NB4 (cell line): Measurements from ENCODE around the gene RGS6.

Experiments
- DNase-seq: peaks from one replicate; pipeline ENCODE4 v3.0.0; 2010; ENCODE audit warnings: low read depth
- H3K4me3 ChIP-seq: one replicate; pipeline ENCODE4 v1.5.1; 2011; ENCODE audit warnings: mild to moderate bottlenecking, low read depth, low read length, moderate library complexity
- CTCF ChIP-seq: IDR thresholded peaks from one replicate; pipeline ENCODE4 v1.5.1; 2012; ENCODE audit warnings: low read depth, low read length
- MAX ChIP-seq: IDR thresholded peaks from 2 replicates; pipeline ENCODE4 v1.6.1; 2011; ENCODE audit warnings: low read depth, low read length
- MYC ChIP-seq: IDR thresholded peaks from 2 replicates; pipeline ENCODE4 v1.6.1; 2011; ENCODE audit warnings: low read depth, low read length
- POLR2A ChIP-seq: IDR thresholded peaks from 2 replicates; pipeline ENCODE4 v1.6.1; 2011; ENCODE audit warnings: mild to moderate bottlenecking; ENCODE audit not compliant: insufficient read length; ENCODE audit errors: extremely low read depth

RGS6 gene

DNA sequence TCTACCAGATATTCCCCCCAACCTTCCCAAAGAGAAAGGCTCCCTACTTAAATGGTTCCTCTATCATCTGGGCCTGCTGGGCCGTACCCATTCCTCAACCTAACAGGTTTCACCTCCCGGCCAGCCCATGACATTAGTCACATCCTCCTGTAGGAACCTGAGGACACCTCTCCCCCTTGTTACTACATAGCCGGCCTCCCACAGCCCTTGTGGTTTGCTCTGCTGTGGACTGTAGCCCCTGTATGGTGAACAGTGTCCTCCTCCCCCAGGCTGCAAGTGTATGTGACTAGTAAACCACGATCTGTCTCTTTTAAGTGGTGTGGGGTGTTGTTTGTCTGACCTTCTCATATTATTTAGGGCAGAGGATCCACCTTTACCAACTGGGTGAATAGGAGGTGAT, 371.7 kb downstream of the RGS6 start:
- no peak for TF ChIP-seq POLR2A
- no peak for TF ChIP-seq CTCF
- no peak for TF ChIP-seq MYC
- TF ChIP-seq MAX = no peak
- H3K4me3 ChIP-seq = no peak overlapping the region
- DNase-seq = peak; percentile 3

- no peak for TF ChIP-seq MYC
- TF ChIP-seq POLR2A = no peak
- no peak for TF ChIP-seq MAX
- no peak for TF ChIP-seq CTCF
- no peak overlapping the region for H3K4me3 ChIP-seq
- DNase-seq = no peak
Measured at GRCh38 chr14:72305561-72305960, 373.3 kb downstream of the RGS6 start.

DNA sequence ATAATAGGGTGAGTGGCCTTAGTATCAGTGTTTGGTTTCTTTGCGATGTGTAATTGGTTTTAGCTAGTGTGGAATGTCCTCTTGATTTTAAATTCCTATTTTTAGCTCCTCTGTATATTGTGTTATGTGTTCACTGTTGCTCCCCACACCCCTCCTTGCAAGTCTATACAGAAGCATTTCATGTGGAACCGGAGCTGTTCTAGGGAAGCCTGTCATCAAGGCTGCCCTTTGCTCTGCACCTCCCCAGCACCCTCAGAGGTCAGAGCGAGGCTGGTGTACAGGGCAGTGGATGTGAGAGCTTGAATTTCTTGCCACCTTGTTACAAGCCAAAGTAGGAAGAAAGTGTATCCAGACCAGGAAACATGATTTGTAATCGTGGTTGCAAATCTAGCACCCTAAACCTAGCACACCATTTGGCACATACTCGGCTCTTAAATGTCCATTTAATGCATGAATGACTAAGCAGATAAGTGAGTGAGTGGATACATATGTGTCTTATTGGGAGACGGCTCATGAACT, 376.8 kb downstream of the RGS6 start:
- DNase-seq = no peak
- TF ChIP-seq POLR2A = no peak
- no peak for TF ChIP-seq MAX
- no peak for TF ChIP-seq CTCF
- TF ChIP-seq MYC = no peak
- no peak overlapping the region for H3K4me3 ChIP-seq

GRCh38 chr14:72311116-72311515, 378.9 kb downstream of the RGS6 start:
- DNase-seq = no peak
- TF ChIP-seq POLR2A = no peak
- TF ChIP-seq CTCF = no peak
- TF ChIP-seq MYC = no peak
- no peak for TF ChIP-seq MAX
- no peak overlapping the region for H3K4me3 ChIP-seq

DNA sequence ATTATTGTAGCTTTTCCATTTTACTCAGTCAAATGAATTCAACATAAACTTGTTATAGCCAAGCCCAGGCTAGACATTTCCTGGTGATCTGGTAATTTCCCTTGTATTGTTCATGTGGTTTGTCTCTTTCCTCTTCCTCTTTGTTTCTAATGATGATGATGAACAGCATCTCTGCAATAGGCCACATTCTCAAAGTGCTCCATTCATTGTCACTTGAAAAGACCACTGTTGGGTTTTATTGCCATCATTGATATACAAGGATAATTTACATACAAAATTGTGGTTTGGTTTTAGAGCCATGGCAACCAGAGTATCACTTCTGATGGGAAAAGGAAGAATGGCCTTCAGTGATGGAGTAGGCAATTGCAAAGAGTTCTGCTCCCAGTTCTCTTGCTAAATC, 379.3 kb downstream of the RGS6 start:
- H3K4me3 ChIP-seq = no peak overlapping the region
- DNase-seq = no peak
- TF ChIP-seq POLR2A = no peak
- no peak for TF ChIP-seq CTCF
- TF ChIP-seq MYC = no peak
- no peak for TF ChIP-seq MAX
